GM21528 (cell line): Measurements from ENCODE around the gene FHIT.

Experiments used
- ATAC-seq: cut with Tn5 transposase; IDR thresholded peaks from one replicate; pipeline ENCODE4 v1.9.1; 2021; ENCODE audit warnings: mild to moderate bottlenecking, moderate library complexity; ENCODE audit not compliant: unreplicated experiment, low FRiP score

Gene FHIT

GRCh38 chr3:59750391-59750790 is 1500.9 kb downstream of the FHIT start:
- ATAC-seq = no peak

GRCh38 chr3:59749291-59749690 is 1502.0 kb downstream of the FHIT start:
- no peak for ATAC-seq

GRCh38 chr3:59746585-59746984 is 1504.7 kb downstream of the FHIT start:
- no peak for ATAC-seq

GRCh38 chr3:59737241-59737640 is 1514.0 kb downstream of the FHIT start:
- no peak for ATAC-seq

GRCh38 chr3:59734061-59734460 is 1517.2 kb downstream of the FHIT start:
- no peak for ATAC-seq

- no peak for ATAC-seq
These were observed 1518.0 kb downstream of the FHIT start for GRCh38 chr3:59733041-59733809.

GRCh38 chr3:59731943-59732342 is 1519.3 kb downstream of the FHIT start:
- ATAC-seq = peak; percentile 72

- ATAC-seq = no peak
These were observed 1520.7 kb downstream of the FHIT start for GRCh38 chr3:59730591-59730990.

GRCh38 chr3:59728587-59728908 is 1522.7 kb downstream of the FHIT start:
- no peak for ATAC-seq

GRCh38 chr3:59727902-59728586 is 1523.2 kb downstream of the FHIT start:
- no peak for ATAC-seq

GRCh38 chr3:59726279-59726678 is 1525.0 kb downstream of the FHIT start:
- ATAC-seq = no peak

- no peak for ATAC-seq
These were observed 1533.5 kb downstream of the FHIT start for GRCh38 chr3:59717679-59718205.

GRCh38 chr3:59714066-59714465 is 1537.2 kb downstream of the FHIT start:
- ATAC-seq = no peak

- no peak for ATAC-seq
These were observed 1540.7 kb downstream of the FHIT start for GRCh38 chr3:59710554-59710953.

- no peak for ATAC-seq
These were observed 1541.3 kb downstream of the FHIT start for GRCh38 chr3:59709702-59710553.

- no peak for ATAC-seq
These were observed 1543.0 kb downstream of the FHIT start for GRCh38 chr3:59708202-59708601.

- no peak for ATAC-seq
These were observed 1547.0 kb downstream of the FHIT start for GRCh38 chr3:59704292-59704691.

GRCh38 chr3:59699648-59700320 is 1551.5 kb downstream of the FHIT start:
- no peak for ATAC-seq
